ENCODE data around the gene ALDH5A1.
"Not testable (repeated sequence)": the region's sequence is repeated elsewhere in the genome, so short reads cannot be mapped to it uniquely, and the experiment has no call there.

Gene ALDH5A1

DNA sequence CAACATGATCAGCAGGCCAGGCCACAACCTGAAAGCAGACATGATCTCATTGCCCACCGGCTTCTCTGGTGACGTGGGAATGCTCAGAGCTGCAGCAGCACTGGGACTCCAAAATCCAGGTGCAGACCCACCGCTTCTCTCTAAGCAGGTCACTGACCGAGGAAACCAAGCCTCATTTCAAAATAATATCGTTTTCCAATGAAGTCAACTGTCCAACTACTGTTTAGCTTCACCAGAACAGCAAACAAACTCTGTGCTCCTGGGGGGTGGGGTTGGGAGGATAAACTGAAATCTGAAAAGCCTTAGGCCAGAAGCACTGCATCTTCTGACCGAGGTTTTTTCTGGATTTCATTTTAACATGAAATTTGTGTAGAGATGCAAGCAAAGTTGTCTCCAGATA is 5.3 kb upstream of the ALDH5A1 start, which contains the start of gene GPLD1:
Gene GPLD1, minus strand, starts transcription at position 109 of the 400 bp plus-strand sequence. Its CDS starts 67 bp downstream, at position 42.
- DNase-seq, result no peak

DNA sequence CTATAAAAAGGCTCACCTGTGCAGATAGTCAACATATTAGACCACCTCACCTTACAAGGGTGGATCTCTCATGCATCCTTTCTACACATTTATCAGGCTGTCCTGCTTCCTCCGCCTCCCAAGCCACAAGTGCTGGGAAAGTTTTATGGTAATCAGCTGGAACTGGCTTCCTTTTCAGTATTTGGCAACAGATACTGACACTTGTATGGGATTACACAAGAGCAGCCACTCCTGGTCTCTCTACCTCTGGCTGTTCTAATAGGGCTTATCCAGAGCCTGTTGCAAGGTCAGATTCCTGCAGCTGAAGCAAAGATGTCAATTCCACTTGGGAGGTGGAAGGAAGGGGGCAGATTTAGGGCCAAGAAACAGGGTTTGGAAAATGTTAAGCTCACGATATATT is 4.9 kb upstream of the ALDH5A1 start:
- no peak for DNase-seq

DNA sequence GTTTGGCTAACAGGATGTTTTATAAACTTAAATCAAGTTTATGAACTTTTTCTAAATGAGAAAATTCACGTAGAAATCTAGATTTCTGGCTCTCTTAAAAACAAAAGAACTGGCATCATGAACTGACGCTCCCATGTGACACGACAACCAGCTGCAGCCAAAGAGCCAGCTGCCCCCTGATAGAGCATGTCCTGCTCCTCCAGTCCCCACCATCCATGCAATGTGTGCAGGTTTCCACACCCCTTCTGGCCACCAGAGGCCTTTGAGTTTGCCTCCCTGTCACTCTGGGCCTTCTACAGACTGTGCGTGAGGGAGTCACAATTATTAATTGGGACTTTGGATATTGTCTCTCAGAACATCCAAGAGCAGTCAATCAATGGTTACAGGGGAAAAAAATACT is 3.8 kb upstream of the ALDH5A1 start:
- DNase-seq, result no peak

DNA sequence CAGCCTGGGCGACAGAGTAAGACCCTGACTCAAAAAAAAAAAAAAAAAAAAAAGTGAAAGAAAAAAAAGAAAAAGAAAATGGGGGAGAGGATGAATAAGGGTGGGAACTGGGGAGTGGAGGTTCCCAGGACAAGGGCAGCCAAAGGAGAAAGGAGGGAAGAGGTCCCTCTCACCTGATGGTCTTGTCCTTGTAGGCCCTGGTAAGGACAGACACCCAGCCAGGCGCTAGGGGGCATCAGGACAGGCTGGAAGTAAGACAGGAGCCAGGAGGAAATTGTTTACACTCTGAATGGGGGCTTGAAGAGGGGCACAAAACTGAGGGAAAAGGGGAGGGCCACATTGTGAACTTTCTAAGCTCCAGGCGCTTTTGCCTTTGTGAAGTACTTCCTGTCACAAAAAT is 2.3 kb upstream of the ALDH5A1 start:
- peak; percentile 12 to 37 for DNase-seq

DNA sequence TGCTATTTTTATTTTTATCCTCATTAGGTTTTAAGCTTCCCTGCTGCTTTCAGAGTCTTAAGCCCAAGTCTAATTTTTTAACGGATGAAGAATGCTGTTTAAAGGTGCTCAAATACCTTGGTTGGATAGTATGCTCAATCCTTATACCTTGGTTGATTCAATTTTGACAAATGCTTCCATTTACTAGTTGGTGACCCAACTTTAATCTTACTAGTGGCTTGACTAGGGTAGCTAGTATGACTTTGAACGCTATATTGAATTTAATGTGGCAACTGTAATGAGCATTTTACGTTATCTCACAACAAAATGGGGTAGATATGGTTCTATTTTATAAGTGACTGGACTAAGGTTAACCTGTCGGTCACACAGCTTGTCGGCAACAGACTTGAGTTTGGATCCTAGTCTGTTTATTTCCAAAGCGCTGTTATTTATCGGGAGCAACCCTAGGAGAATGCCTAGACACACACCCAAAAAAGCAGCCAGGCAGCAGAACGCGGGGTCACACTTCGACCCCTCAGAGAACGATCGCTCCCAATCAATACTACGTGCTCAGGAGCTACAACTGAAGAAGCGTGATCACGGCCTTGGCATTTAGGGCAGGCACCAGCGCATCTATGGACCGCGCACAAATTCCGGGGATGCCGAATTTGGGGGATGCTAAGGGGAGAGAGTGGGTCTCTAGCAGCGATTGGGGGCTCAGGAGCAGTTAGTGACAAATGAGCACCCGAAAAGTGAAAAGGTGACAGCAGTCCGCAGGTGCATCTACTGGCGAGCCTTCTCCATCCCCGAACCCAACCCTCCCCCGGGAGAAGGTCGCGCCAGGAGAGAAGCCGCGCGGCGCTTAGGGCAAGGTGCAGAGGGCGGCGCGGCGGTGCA is 586 bp upstream of the ALDH5A1 start:
- no peak for DNase-seq

DNA sequence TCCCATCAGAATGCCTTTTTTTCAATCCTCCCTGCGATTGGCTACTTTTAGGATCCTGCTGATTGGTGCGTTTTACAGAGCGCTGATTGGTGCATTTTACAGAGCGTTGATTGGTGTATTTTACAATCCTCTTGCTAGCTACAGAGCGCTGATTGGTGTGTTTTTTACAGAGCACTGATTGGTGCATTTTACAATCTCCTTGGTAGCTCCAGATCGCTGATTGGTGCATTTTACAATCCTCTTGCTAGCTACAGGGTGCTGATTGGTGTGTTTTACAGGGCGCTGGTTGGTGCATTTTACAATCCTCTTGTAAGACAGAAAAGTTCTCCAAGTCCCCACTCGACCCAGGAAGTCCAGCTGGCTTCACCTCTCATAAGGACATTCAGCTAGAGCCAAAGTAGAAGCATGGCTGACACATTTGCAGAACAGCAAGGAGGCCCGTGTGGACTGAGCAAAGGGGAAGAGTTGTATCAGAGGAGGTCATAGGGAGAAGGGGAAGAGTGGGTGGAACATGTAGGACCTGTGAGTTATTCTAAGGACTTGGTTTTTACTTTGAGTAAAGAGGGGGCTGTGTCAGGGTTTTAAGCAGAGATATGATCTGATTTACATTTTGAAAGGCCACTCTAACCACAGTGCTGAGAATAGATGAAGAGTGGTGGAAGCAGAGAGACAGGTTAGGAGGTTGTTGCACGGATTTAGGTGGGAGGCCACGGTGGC is 2.6 kb downstream of the ALDH5A1 start:
- DNase-seq, result no peak

DNA sequence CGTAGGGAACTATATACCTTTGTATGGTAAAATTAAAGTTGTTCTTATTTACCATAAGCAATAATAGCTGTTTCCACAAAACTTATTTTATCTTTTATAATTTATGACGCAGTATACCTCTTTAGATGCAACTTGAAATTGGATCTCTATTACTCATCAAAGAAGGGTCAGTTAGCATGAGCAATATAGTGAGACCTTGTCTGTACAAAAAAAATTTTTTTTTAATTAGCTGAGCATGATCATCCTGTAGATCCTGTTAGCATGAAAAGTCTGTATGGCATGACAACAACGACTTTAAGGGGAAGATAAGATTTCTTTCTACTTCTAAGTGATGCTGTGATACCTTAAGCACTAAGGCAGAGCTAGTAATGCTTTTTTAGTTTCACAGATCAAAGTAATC is 5.9 kb downstream of the ALDH5A1 start:
- no peak for DNase-seq

DNA sequence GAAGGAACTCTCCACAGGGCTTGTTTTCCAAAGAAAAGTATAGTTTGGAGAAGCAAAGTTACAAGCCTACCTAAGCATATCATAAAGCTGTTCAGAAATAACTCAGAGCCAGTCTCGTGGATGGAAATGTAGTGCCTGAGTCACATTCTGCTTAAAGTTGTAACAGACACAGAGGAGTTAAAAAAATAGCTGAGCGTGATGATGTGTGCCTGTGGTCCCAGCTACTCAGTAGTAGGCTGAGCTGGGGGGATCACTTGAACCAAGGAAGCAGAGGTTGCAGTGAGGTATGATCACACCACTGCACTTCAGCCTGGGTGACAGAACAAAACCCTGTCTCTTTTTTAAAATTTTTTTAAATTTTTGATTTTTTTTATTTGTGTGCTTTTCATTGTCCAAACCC is 6.6 kb downstream of the ALDH5A1 start:
- no peak for DNase-seq

DNA sequence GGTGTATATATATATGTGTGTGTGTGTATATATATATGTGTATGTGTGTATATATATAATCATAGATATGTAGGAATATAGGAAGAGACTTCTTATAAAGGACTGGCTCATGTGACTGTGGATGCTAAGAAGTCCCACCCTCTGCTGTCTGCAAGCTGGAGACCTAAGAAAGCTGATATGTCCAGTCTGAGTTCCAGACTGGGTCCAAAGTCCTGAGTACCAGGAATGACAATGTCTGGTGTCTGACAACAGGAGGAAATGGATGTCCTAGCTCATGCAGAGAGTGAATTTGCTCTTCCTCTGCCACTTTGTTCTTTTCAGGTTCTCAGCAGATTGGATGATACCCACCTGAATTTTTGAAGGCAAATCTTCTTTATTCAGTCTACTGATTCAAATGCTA is 7.1 kb downstream of the ALDH5A1 start:
- no peak for DNase-seq

DNA sequence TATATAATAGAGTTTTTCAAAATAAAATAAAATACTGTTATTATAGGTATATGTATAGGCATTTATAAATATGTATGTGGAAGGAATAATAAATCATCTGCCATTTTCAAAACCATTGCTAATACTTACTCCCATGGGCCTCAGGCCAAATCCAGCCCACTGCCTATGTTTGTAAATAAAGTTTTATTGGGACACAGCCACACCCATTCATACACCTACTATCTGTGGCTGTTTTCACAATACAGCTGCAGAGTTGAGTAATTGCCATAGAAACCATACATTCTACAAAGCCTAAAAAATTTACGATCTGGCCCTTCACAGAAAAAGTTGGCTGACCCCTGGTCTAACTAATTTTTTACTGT is 9.5 kb downstream of the ALDH5A1 start:
- DNase-seq, result no peak

DNA sequence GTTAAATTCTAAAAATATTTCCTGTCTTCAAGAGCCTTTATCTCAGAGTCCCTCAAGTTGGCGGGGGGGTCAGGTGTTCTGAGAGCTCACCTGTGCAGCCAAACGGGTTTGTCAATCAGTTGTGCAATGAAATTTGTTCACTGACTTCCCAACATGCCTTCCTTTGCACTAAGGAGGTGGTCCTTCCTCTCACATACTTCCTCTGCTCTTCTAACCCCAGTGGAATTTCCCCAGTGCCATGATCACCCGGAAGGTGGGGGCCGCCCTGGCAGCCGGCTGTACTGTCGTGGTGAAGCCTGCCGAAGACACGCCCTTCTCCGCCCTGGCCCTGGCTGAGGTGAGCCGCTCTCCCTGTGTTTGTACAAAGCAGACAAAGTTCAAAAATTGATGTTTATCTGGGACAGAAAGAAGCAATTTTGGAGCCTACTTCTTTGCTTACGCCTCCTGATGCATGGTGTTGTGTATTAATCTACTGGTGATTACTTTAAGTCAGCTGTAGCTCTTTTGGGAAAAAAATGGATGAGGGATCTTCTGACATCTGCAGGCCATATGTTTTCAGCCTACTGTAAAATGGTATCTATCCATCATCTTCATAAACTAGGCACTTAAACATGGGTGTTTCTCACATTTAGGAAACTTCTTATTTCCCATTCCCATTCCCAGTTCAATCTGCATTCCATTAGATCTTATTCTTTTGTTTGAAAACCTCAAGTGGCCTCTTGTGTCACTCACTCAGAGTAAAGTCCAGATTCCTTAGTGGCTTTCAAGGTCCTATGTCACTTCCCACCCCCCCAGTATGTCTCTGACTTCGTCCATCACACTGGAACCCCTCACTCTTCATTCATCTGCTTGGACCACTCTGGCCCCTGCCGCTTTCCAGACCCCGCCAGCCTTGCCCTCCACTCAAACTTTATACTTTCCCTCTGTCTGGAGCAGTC is 10.1 kb downstream of the ALDH5A1 start:
- no peak for DNase-seq

DNA sequence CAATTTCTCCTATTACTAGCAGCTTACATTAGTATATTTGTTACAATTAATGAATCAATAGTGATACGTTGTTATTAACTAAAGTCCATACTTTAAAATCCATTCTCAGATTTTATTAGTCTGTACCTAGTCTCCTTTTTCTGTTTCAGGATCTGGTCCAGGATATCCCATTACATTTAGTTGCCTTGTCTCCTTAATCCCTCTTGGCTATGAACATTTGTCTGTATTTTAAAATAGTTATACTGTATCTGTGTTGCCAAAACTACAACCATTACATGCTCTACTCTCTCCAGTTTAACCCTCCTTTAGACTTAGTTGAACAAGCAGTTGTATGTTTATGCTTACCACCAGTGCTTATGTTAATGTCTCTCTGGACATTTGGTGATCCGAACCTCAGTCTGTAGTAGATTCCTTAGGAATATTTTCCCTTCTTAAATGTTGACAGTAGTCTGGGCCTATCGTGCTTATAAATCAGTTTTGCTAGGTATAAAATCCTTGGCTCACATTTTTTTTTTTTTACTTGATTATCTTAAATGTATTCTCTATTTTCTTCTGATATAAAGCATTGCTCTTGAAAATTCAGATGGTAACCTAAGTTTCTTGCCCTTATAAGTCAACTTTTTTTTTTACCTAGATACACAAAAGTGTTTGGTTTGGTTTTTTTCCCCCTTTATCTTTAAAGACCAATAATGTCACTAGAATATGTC is 12.2 kb downstream of the ALDH5A1 start:
- DNase-seq, result no peak

DNA sequence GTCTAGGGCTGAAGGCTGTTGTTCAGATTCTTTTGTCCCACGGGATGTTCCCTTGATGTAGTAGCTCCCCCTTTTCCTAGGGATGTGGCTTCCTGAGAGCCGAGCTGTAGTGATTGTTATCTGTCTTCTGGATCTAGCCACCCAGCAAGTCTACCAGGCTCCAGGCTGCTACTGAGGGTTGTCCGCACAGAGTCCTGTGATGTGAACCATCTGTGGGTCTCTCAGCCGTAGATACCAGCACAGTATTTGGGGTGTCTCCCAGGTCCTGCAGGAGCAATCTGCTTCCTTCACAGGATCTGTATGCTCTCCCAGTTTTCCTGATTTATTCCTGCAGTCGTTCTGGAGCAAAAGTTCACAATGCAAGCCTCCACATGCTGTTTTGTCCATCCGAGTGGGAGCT is 17.2 kb downstream of the ALDH5A1 start:
- not testable (repeated sequence) for DNase-seq

DNA sequence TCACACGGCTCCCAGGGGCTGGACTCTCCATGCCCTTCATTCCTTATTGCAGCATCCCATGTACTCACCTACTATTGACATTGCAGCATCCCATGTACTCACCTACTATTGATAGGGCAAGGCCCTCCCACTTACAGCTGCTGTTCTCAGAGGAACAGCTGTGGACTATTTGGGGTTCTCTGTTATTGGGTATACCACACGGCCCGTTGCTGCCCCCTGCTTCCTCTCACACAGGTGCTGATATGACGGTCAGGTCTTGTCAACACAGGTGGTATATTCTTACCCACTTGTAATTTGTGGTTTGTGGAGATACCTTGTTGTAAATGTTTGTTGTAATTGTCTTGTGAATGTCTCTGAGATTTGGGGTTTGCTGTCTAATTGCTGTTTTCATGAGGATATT is 18.8 kb downstream of the ALDH5A1 start:
- DNase-seq, result no peak

DNA sequence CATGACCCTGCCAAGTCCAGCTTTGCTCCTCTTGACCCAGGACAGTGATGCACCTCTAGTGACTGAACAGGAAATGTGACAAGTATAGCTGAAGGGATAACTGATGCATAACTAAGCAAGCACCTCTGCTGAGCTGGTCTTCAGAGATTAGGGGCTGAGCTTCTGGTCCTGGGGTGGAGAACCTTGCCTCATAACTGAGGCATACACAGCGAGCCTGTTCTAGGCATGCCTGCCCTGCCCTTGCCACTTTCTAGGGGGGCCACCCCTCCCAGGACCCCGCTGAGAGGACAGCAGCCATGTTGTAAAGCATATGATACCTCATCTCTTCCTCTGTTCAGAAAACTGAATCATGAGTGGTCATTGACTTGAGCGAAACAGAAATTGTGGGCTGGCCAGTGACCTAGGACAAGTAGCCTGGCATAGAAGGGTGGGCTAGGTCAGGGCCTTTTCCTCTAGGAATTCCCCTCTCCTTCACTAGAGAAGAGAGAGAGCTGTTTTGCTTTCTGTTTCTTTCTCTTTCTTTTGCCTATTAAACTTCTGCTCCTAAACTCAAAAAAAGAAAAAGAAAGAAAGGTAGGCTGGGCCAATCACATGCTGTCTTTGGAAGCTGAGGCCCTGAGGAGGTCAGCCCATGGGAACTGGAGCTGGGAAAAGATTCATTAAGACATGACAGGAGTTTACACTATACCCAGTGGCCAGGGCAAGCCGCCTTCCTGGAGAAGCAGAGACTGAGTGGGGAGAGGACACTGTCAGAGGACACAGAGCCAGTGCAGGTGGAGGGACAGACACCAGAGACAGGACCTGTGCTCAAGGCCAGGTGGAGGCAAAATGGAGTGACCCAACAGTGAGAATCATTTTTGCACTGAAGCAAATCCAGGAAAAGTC is 23.1 kb downstream of the ALDH5A1 start:
- no peak for DNase-seq

DNA sequence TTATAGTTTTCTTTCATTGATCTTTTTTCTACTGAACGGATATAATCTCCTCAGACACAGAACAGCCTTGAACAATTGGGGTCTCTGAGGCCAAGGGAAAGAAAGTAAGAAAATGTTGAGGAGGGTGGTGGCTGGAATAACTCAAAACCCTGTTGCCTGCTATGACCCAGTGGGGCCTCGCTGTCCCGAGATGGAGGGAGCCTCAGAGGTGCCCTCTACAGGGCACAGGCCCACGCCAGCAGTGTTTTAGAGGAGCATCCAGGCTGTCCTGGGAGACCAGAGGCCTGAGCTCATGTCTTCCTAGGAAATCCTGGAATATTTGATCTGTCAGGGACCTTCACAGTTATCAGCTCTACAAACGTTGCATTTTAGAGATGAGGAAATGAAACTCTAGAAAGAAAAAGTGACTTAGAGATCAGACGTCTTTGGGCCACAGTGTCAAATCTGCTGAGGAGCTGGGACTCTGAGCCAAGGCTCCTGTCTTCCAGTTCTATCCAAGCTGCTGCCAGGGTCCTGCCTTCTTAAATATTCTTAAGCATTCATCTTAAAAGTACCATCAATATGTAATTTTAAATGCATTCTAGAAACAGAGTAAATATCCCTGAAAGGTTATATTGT is 26.3 kb downstream of the ALDH5A1 start:
- peak; percentile 50 to 61 for DNase-seq

DNA sequence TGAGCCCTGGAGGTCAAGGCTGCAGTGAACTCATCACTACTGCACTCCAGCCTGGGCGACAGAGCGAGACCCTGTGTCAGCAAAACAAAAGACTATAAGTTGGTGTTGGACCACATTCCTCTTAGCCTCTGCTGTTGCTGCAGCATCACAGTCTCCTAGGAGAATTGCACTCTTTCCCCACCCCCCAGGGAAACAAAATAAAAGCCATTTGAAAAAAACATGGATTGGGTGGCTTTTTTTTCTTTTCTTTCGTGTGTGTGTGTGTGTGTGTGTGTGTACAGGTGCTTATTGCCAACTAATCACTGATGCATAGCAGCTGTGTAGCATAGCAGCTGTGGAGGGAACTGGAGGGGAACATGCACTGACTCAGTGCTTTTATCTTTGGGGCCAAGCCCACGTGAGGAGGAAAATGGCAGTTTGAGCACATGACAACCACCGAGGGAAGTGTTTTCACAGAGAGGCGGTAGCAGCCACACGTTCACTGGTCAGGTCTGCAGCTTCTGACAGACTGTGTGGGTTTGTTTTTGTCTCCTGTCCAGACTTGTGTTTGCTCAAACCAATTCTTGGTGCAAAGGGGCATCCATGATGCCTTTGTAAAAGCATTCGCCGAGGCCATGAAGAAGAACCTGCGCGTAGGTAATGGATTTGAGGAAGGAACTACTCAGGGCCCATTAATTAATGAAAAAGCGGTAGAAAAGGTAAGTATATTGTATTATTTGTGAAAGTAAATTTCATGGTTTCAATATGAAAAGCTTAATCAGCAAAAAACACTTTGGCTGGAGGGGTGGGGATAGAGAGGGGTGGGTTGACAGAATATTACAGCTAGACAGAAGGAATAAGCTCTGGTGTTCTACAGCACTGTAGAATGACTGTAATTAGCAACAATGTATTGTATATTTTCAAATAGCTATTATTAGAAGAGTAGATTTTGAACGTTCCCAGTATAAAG is 27.7 kb downstream of the ALDH5A1 start:
- DNase-seq, result no peak

DNA sequence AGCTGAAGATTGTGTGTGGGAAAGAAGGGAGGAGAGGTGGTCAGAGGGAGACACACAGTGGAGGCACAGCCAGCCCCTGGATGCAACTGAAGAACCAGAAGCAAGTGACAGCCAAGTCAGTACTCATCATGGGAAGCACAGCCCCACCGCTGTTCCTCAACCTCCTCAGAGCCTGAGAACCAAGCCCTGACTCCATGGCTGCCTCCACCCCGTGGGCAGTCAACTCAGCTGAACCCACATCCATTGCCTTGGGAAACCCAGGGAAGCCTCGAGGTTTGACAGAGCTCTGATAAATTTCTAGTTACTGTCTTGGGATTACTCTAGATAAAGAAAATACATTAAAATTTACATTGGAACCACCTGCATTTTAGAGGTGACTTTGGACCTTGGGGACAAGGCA is 29.6 kb downstream of the ALDH5A1 start:
- no peak for DNase-seq

DNA sequence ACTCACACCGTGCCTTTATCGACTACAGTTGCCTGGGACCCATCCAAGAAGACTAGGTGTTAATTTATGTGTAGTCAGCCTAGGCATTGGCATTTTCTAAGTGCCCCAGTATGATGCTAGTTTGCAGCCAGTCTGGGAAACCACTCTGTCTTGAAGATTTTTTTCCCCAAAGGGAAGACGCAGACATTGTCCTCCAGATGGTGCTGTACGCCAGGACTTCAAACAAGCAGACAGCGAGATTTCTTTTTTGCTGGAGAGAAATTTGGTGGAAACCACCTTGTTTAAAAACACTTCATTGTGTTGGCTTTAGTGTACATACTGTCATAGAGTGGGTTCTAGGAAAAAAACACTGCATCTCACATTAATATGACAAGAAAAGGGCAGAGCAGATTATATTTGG is 30.0 kb downstream of the ALDH5A1 start:
- peak; percentile 29 to 63 for DNase-seq

DNA sequence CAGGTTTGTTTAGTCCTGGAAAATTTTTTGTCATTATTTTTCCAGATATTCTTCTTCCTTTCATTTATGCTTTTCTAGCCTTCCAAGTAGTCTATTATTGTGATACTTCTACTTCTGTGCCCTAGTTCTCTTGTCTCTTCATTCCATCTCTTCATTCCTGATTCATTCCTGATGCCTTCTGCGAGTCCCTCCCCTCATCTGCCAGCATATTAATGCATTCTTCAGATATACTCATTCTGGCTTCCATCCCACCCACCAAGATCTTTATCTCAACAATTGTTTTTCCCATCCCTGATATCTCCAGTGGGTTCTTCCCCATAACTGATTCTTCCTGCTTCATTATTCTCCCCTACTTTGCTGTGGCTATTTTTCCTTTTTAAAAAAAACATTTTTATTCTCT is 35.2 kb downstream of the ALDH5A1 start:
- DNase-seq, result no peak
